WTC11 (cell line): ENCODE measurements around the gene ASTN2. TPM values are rescaled to one million over a fixed set of nuclear protein-coding genes. Genes with fewer than 3 reads are reported as not detected.

ENCODE experiments used
- ATAC-seq: fragments of 200-7000 bp; cut with Tn5 transposase; 2 replicates; pipeline ENCODE4 v1.10.0; 2021; ENCODE audit warnings: mild to moderate bottlenecking, moderate library complexity
- CTCF ChIA-PET: fragments of 300-600 bp; sonication (Branson Sonifier 250); formaldehyde crosslinking; loops from one replicate; lab custom pipeline; 2021; ENCODE audit warnings: antibody characterized with exemption; lab: Charles Lee
- POLR2A ChIA-PET: fragments of 350-600 bp; sonication (Branson Sonifier 250); formaldehyde crosslinking; loops from one replicate; lab custom pipeline; 2021; ENCODE audit warnings: antibody characterized with exemption; lab: Charles Lee
- DNase-seq: peaks from one replicate; pipeline ENCODE4 v3.0.0; 2021; ENCODE audit warnings: low spot score
- H3K27ac Mint-ChIP-seq: 2 replicates; pipeline ENCODE4 v1.8.0; 2021; ENCODE audit warnings: mixed read lengths
- H3K27me3 Mint-ChIP-seq: 2 replicates; pipeline ENCODE4 v1.8.0; 2021; ENCODE audit warnings: low read depth, mild to moderate bottlenecking, moderate library complexity, mixed read lengths
- H3K36me3 Mint-ChIP-seq: 2 replicates; pipeline ENCODE4 v1.8.0; 2021; ENCODE audit warnings: mixed read lengths
- H3K4me1 Mint-ChIP-seq: 2 replicates; pipeline ENCODE4 v1.8.0; 2022; ENCODE audit warnings: mixed read lengths
- H3K4me3 Mint-ChIP-seq: 2 replicates; pipeline ENCODE4 v1.8.0; 2021; ENCODE audit warnings: mild to moderate bottlenecking, moderate library complexity, mixed read lengths
- H3K9me3 Mint-ChIP-seq: 2 replicates; pipeline ENCODE4 v1.8.0; 2021; ENCODE audit warnings: mixed read lengths
- CREB1 ChIP-seq: sonication (generic); formaldehyde crosslinking; IDR thresholded peaks from 2 replicates; pipeline ENCODE4 v1.8.0; 2023; ENCODE audit warnings: mild to moderate bottlenecking, missing genetic modification reagents
- CREM ChIP-seq: sonication (generic); formaldehyde crosslinking; IDR thresholded peaks from 2 replicates; pipeline ENCODE4 v1.8.1; 2022; ENCODE audit warnings: mild to moderate bottlenecking, missing genetic modification reagents, moderate library complexity
- E2F1 ChIP-seq: sonication (generic); formaldehyde crosslinking; IDR thresholded peaks from 2 replicates; pipeline ENCODE4 v1.8.0; 2022; ENCODE audit warnings: mild to moderate bottlenecking, missing genetic modification reagents
- E2F5 ChIP-seq: sonication (generic); formaldehyde crosslinking; IDR thresholded peaks from 2 replicates; pipeline ENCODE4 v1.8.1; 2022; ENCODE audit warnings: mild to moderate bottlenecking, moderate library complexity, missing genetic modification reagents
- ELF4 ChIP-seq: sonication (generic); formaldehyde crosslinking; IDR thresholded peaks from 2 replicates; pipeline ENCODE4 v1.8.1; 2022; ENCODE audit warnings: low read depth, mild to moderate bottlenecking, moderate library complexity, missing genetic modification reagents
- FOXP4 ChIP-seq: sonication (generic); formaldehyde crosslinking; IDR thresholded peaks from 2 replicates; pipeline ENCODE4 v1.8.0; 2022; ENCODE audit warnings: mild to moderate bottlenecking, missing genetic modification reagents
- GTF2I ChIP-seq: fragments of 250-450 bp; sonication (Bioruptor Pico); conservative IDR thresholded peaks from 2 replicates; pipeline ENCODE4 v1.4.0; 2021; ENCODE audit warnings: mild to moderate bottlenecking
- IRF2 ChIP-seq: sonication (generic); formaldehyde crosslinking; IDR thresholded peaks from 2 replicates; pipeline ENCODE4 v1.8.0; 2022; ENCODE audit warnings: low read depth, missing genetic modification reagents, borderline replicate concordance
- JUN ChIP-seq: sonication (generic); formaldehyde crosslinking; IDR thresholded peaks from 2 replicates; pipeline ENCODE4 v1.8.0; 2023; ENCODE audit warnings: mild to moderate bottlenecking, missing genetic modification reagents
- TCF7 ChIP-seq: sonication (generic); formaldehyde crosslinking; IDR thresholded peaks from 2 replicates; pipeline ENCODE4 v1.8.0; 2022; ENCODE audit warnings: mild to moderate bottlenecking, low read depth, missing genetic modification reagents, moderate library complexity
- TEAD4 ChIP-seq: sonication (generic); formaldehyde crosslinking; IDR thresholded peaks from 2 replicates; pipeline ENCODE4 v1.8.0; 2022; ENCODE audit warnings: mild to moderate bottlenecking, missing genetic modification reagents
- USF1 ChIP-seq: sonication (generic); formaldehyde crosslinking; IDR thresholded peaks from 2 replicates; pipeline ENCODE4 v1.8.0; 2022; ENCODE audit warnings: mild to moderate bottlenecking, missing genetic modification reagents
- USF2 ChIP-seq: sonication (generic); formaldehyde crosslinking; IDR thresholded peaks from 2 replicates; pipeline ENCODE4 v1.8.1; 2023; ENCODE audit warnings: mild to moderate bottlenecking, missing genetic modification reagents, moderate library complexity
- ZNF121 ChIP-seq: sonication (generic); formaldehyde crosslinking; IDR thresholded peaks from 2 replicates; pipeline ENCODE4 v1.8.0; 2023; ENCODE audit warnings: missing genetic modification reagents
- ZNF219 ChIP-seq: sonication (generic); formaldehyde crosslinking; IDR thresholded peaks from 2 replicates; pipeline ENCODE4 v1.8.0; 2023; ENCODE audit warnings: missing genetic modification reagents, mild to moderate bottlenecking, borderline replicate concordance
- ZNF416 ChIP-seq: fragments of 250-450 bp; sonication (Bioruptor Pico); IDR thresholded peaks from 2 replicates; pipeline ENCODE4 v1.9.0; 2021; ENCODE audit warnings: mild to moderate bottlenecking, inconsistent platforms
- ZNF425 ChIP-seq: fragments of 250-450 bp; sonication (Bioruptor Pico); conservative IDR thresholded peaks from 2 replicates; pipeline ENCODE4 v1.9.0; 2021; ENCODE audit warnings: mild to moderate bottlenecking
- ZSCAN18 ChIP-seq: fragments of 250-450 bp; sonication (Bioruptor Pico); IDR thresholded peaks from 2 replicates; pipeline ENCODE4 v2.1.2; 2022; ENCODE audit warnings: mild to moderate bottlenecking, moderate library complexity
- total RNA-seq: library from RNA; stranded (reverse); gene quantifications from 3 replicates; pipeline ENCODE4 v1.2.3, GENCODE V29; 2021

Gene ASTN2
- total RNA-seq, 1 experiment from 2014 or later: 16.2 TPM

GRCh38 chr9:116477584-116478141, 937.2 kb downstream of the ASTN2 start:
- Mint-ChIP-seq H3K36me3 (no peaks in the 10 kb centered on the region), H3K4me3 (no peak overlapping the region), H3K9me3 (peaks cover 4% of the 10 kb centered on the region), H3K27me3 (no peaks in the 10 kb centered on the region), H3K27ac (no peak overlapping the region), H3K4me1 (peaks cover 31% of the 10 kb centered on the region)
- no peak for DNase-seq
- no peak for ATAC-seq
- CTCF ChIA-PET: interaction anchor here (0.6 kb wide), 2 partner anchors 14 to 21 kb away, joined by 3 read pairs; no protein-coding TSS in a partner anchor
- TF ChIP-seq ZNF121 (CRISPR knock-in tag) (peak; percentile 55; the same call in 1 of the 2 replicates), GTF2I (CRISPR knock-in tag) (no peak)
- POLR2A ChIA-PET: interaction anchor here (0.5 kb wide), 1 partner anchor 14 kb away, joined by 3 read pairs; no protein-coding TSS in a partner anchor

- Mint-ChIP-seq H3K27me3 (no peaks in the 10 kb centered on the region), H3K36me3 (no peaks in the 10 kb centered on the region), H3K4me3 (no peak overlapping the region), H3K27ac (peak overlapping the region; percentile 88; the same call in 1 of the 2 replicates), H3K4me1 (peaks cover 32% of the 10 kb centered on the region), H3K9me3 (peaks cover 4% of the 10 kb centered on the region)
- ChIA-PET CTCF (interaction anchor here (0.6 to 0.9 kb wide), 3 partner anchors 18 to 324 kb away, joined by 3 to 4 read pairs (median 3); partner anchors contain the start of gene PAPPA), POLR2A (no interaction called here)
- ATAC-seq (peak; percentile 63), DNase-seq (no peak)
- TF ChIP-seq E2F5 (CRISPR knock-in tag) (no peak), FOXP4 (CRISPR knock-in tag) (no peak), USF1 (peak; percentile 60; the same call in 1 of the 2 replicates), CREM (CRISPR knock-in tag) (no peak), USF2 (CRISPR knock-in tag) (peak; percentile 74)
Observed at GRCh38 chr9:116476935-116477381, 937.9 kb downstream of the ASTN2 start.

- ATAC-seq (no peak), DNase-seq (no peak)
- Mint-ChIP-seq H3K27ac (no peak overlapping the region), H3K36me3 (no peaks in the 10 kb centered on the region), H3K4me3 (no peak overlapping the region), H3K9me3 (peaks cover 4% of the 10 kb centered on the region), H3K4me1 (peaks cover 42% of the 10 kb centered on the region), H3K27me3 (no peaks in the 10 kb centered on the region)
- POLR2A ChIA-PET: no interaction called here
- CTCF ChIA-PET: no interaction called here
- TF ChIP-seq FOXP4 (CRISPR knock-in tag): no peak
- no peak for TF ChIP-seq TEAD4
- TF ChIP-seq ELF4: no peak
- TF ChIP-seq IRF2 (CRISPR knock-in tag): no peak
- no peak for TF ChIP-seq ZNF425 (CRISPR knock-in tag)
- no peak for TF ChIP-seq CREM (CRISPR knock-in tag)
- TF ChIP-seq CREB1 (CRISPR knock-in tag): no peak
- no peak for TF ChIP-seq E2F1 (CRISPR knock-in tag)
- TF ChIP-seq JUN (CRISPR knock-in tag): no peak
- no peak for TF ChIP-seq TCF7
- TF ChIP-seq ZSCAN18: no peak
- TF ChIP-seq ZNF219: no peak
- TF ChIP-seq ZNF416 (CRISPR knock-in tag): no peak
- TF ChIP-seq USF1: no peak
Observed at GRCh38 chr9:116476002-116476401, 938.9 kb downstream of the ASTN2 start.
